Trophoblast cell (in vitro differentiated cells and primary cell): Measurements from ENCODE around the gene FAM83B.
A peak's percentile ranks its signal among the peaks of the same experiment; 100 is the strongest.

Source experiments
- DNase-seq, 2 donors: peaks; one replicate each; pipeline ENCODE4 v3.0.0-alpha.2; 2016
- H2AFZ ChIP-seq: 2 replicates; pipeline ENCODE4 v1.6.1; 2013; ENCODE audit warnings: low read length, moderate library complexity, mild to moderate bottlenecking; ENCODE audit not compliant: insufficient read depth, poor library complexity
- H2AK5ac ChIP-seq: 2 replicates; pipeline ENCODE4 v1.6.1; 2013; ENCODE audit warnings: mild to moderate bottlenecking, low read length
- H2BK120ac ChIP-seq: 2 replicates; pipeline ENCODE4 v1.6.1; 2013; ENCODE audit warnings: low read length, mild to moderate bottlenecking, moderate library complexity; ENCODE audit not compliant: insufficient read depth, poor library complexity
- H2BK12ac ChIP-seq: 2 replicates; pipeline ENCODE4 v1.6.1; 2013; ENCODE audit warnings: mild to moderate bottlenecking, low read length, moderate library complexity
- H2BK5ac ChIP-seq: 2 replicates; pipeline ENCODE4 v1.6.1; 2013; ENCODE audit warnings: low read length, low read depth, moderate library complexity, mild to moderate bottlenecking; ENCODE audit not compliant: poor library complexity
- H3K14ac ChIP-seq: 2 replicates; pipeline ENCODE4 v1.6.1; 2013; ENCODE audit warnings: mild to moderate bottlenecking, low read length
- H3K18ac ChIP-seq: 2 replicates; pipeline ENCODE4 v1.6.1; 2013; ENCODE audit warnings: mild to moderate bottlenecking, low read length
- H3K23ac ChIP-seq: 2 replicates; pipeline ENCODE4 v1.6.1; 2013; ENCODE audit warnings: low read length
- H3K27ac ChIP-seq: 2 replicates; pipeline ENCODE4 v1.5.1; 2013; ENCODE audit warnings: low read depth, mild to moderate bottlenecking, inconsistent platforms, low read length, moderate library complexity
- H3K27me3 ChIP-seq: 2 replicates; pipeline ENCODE4 v1.6.1; 2013; ENCODE audit warnings: inconsistent platforms, mild to moderate bottlenecking, low read length, moderate library complexity; ENCODE audit not compliant: insufficient read depth
- H3K36me3 ChIP-seq, 2 experiments: 1 replicate in 1 of 2; 2 replicates in 1 of 2; pipeline ENCODE4 v1.6.1; 2013; ENCODE audit warnings: low read length in 2 of 2, mild to moderate bottlenecking in 2 of 2, moderate library complexity in 1 of 2; ENCODE audit not compliant: insufficient read depth in 2 of 2, control insufficient read depth in 1 of 2
- H3K4ac ChIP-seq: 2 replicates; pipeline ENCODE4 v1.6.1; 2013; ENCODE audit warnings: low read depth, mild to moderate bottlenecking, low read length, moderate library complexity
- H3K4me1 ChIP-seq, 2 experiments: 1 replicate in 1 of 2; 2 replicates in 1 of 2; pipeline ENCODE4 v1.6.1; 2013; ENCODE audit warnings: low read length in 2 of 2, mild to moderate bottlenecking in 2 of 2, moderate library complexity in 1 of 2; ENCODE audit not compliant: insufficient read depth in 2 of 2, control insufficient read depth in 1 of 2
- H3K4me2 ChIP-seq: 2 replicates; pipeline ENCODE4 v1.6.1; 2013; ENCODE audit warnings: inconsistent platforms, mild to moderate bottlenecking, low read length, moderate library complexity
- H3K4me3 ChIP-seq: 2 replicates; pipeline ENCODE4 v1.5.1; 2013; ENCODE audit warnings: mild to moderate bottlenecking, low read depth, low read length, inconsistent platforms
- H3K79me1 ChIP-seq: one replicate; pipeline ENCODE4 v1.6.1; 2013; ENCODE audit warnings: low read length
- H3K79me2 ChIP-seq: 2 replicates; pipeline ENCODE4 v1.6.1; 2013; ENCODE audit warnings: low read length, mild to moderate bottlenecking; ENCODE audit not compliant: control insufficient read depth, insufficient read depth, poor library complexity
- H3K9ac ChIP-seq: 2 replicates; pipeline ENCODE4 v1.6.1; 2013; ENCODE audit warnings: mild to moderate bottlenecking, low read length
- H3K9me3 ChIP-seq: 2 replicates; pipeline ENCODE4 v1.6.1; 2013; ENCODE audit warnings: low read depth, mild to moderate bottlenecking, control low read depth, inconsistent platforms, low read length; ENCODE audit not compliant: insufficient read depth
- H4K12ac ChIP-seq: 2 replicates; pipeline ENCODE4 v1.6.1; 2013; ENCODE audit warnings: low read depth, mild to moderate bottlenecking, low read length, moderate library complexity
- H4K8ac ChIP-seq: 2 replicates; pipeline ENCODE4 v1.6.1; 2013; ENCODE audit warnings: low read depth, mild to moderate bottlenecking, low read length, moderate library complexity
- H4K91ac ChIP-seq: one replicate; pipeline ENCODE4 v1.6.1; 2013; ENCODE audit warnings: low read depth, mild to moderate bottlenecking, low read length, moderate library complexity
- WGBS: extraction: QIAGEN DNeasy Blood & Tissue Kit; methylation state at CpG from one replicate; pipeline ENCODE4 v1.1.7; 2013; ENCODE audit warnings: missing lambda C conversion rate; ENCODE audit not compliant: insufficient read length, insufficient coverage; ENCODE audit errors: extremely low coverage; 5-methylcytosine and 5-hydroxymethylcytosine counted together

The FAM83B gene

DNA sequence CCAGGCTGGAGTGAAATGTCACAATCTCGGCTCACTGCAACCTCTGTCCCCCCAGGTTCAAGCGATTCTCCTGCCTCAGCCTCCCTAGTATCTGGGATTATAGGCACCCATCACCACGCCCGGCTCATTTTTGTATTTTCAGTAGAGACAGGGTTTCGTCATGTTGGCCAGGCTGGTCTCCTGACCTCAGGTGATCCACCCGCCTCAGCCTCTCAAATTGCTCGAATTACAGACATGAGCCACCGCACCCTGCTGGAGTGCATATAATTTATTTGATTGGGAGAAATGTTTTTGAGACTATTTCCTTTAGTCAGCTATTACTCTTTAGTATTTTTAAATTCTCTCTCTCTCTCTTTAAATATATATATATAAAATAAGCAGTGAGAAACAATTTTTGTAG lies 29.8 kb downstream of the FAM83B start:
- H2AK5ac ChIP-seq: no peak overlapping the region
- no peaks in the 10 kb centered on the region for H3K36me3 ChIP-seq
- no peak overlapping the region for H3K27ac ChIP-seq
- H4K91ac ChIP-seq: peak overlapping the region; percentile 18
- H2BK12ac ChIP-seq: no peak overlapping the region
- H2BK120ac ChIP-seq: no peak overlapping the region
- no CpG with 5 or more reads among the region's 8 CpGs for WGBS
- no peak overlapping the region for H3K4me3 ChIP-seq
- no peak overlapping the region for H3K4me2 ChIP-seq
- H3K4me1 ChIP-seq: peaks cover 3 to 5% of the 10 kb centered on the region in 2 experiments
- no peak overlapping the region for H3K23ac ChIP-seq
- H2AFZ ChIP-seq: no peak overlapping the region
- H3K27me3 ChIP-seq: no peaks in the 10 kb centered on the region
- H3K9me3 ChIP-seq: no peaks in the 10 kb centered on the region
- H4K8ac ChIP-seq: no peak overlapping the region
- H3K79me2 ChIP-seq: no peaks in the 10 kb centered on the region
- H3K4ac ChIP-seq: no peak overlapping the region
- H3K79me1 ChIP-seq: peaks cover 7% of the 10 kb centered on the region
- H2BK5ac ChIP-seq: no peak overlapping the region
- peak; percentile 71 to 78 for DNase-seq
- no peak overlapping the region for H4K12ac ChIP-seq
- no peak overlapping the region for H3K9ac ChIP-seq
- H3K14ac ChIP-seq: no peak overlapping the region
- no peak overlapping the region for H3K18ac ChIP-seq

DNA sequence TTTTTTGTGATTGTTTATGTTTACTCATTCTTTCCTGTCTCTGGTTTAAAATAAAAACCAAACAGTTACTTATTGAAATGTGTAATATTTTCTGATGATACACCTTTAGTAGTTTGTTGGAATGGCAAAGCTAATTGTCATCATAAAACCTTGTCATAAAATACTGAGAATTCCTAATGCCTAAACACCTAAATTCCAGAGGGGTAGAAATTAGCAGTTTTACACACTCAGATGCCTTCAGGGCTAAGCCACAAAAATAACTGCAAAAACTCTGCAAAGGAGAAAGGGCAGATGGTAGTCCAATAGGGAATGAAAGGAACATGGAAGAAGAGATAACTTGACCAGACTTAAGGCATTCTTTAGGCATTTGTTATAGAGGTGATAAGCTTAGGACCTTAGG lies 30.3 kb downstream of the FAM83B start:
- no peak overlapping the region for H3K23ac ChIP-seq

DNA sequence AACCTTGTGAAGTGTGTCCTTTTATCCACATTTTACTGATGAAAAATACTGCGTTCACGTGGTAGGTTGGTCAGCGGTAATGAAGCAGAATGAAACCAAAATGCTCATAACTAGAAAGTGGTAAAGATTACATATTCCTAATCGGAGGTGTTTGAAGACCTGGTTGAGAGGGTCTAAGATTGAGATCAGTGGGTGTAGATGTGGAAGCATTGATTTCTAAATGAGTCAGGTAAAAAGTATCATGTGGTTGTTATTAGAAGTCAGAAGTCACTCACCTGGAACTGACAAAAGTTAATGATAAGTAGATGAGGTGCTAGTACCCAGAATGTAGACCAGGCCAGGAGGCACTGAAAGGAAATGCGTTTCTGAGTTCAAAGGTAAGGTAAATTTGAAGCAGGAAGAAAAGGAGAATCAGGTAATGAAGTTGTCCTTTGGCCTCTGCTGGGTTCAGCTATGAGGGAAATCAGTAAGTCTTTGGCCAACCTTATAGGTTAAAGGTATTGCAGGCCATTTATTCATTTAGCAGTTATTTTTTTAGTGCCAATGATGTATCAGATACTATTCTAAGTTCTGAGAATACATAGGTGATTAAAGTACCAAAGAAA lies 31.2 kb downstream of the FAM83B start:
- H3K4ac ChIP-seq: no peak overlapping the region
- H3K4me3 ChIP-seq: no peak overlapping the region
- no peaks in the 10 kb centered on the region for H3K9me3 ChIP-seq
- no peaks in the 10 kb centered on the region for H3K27me3 ChIP-seq
- no peak overlapping the region for H2AFZ ChIP-seq
- peak overlapping the region; percentile 33 for H3K23ac ChIP-seq
- H3K18ac ChIP-seq: no peak overlapping the region
- H2BK12ac ChIP-seq: no peak overlapping the region
- peaks cover 3% of the 10 kb centered on the region for H3K79me2 ChIP-seq
- H3K4me2 ChIP-seq: no peak overlapping the region
- no peak overlapping the region for H2AK5ac ChIP-seq
- no CpG with 5 or more reads among the region's 5 CpGs for WGBS
- no peak overlapping the region for H4K12ac ChIP-seq
- H3K9ac ChIP-seq: no peak overlapping the region
- peaks cover 7% of the 10 kb centered on the region for H3K79me1 ChIP-seq
- H4K91ac ChIP-seq: no peak overlapping the region
- H3K36me3 ChIP-seq: peaks cover 0 to 2% of the 10 kb centered on the region in 2 experiments
- peaks cover 5 to 6% of the 10 kb centered on the region in 2 experiments for H3K4me1 ChIP-seq
- H4K8ac ChIP-seq: no peak overlapping the region
- no peak for DNase-seq
- no peak overlapping the region for H3K27ac ChIP-seq
- H2BK120ac ChIP-seq: no peak overlapping the region
- H2BK5ac ChIP-seq: no peak overlapping the region
- no peak overlapping the region for H3K14ac ChIP-seq

More for the DNA sequence above, 30.3 kb downstream of the FAM83B start:
- Histone ChIP-seq H2BK120ac (no peak overlapping the region), H4K12ac (no peak overlapping the region), H3K9me3 (no peaks in the 10 kb centered on the region), H2AK5ac (no peak overlapping the region), H4K8ac (no peak overlapping the region), H3K4me1 (peaks cover 3 to 5% of the 10 kb centered on the region in 2 experiments), H3K4me3 (no peak overlapping the region), H2AFZ (no peak overlapping the region), H2BK5ac (no peak overlapping the region), H3K27me3 (no peaks in the 10 kb centered on the region), H2BK12ac (no peak overlapping the region), H3K4ac (no peak overlapping the region), H3K18ac (no peak overlapping the region), H3K79me1 (peaks cover 7% of the 10 kb centered on the region), H3K36me3 (peaks cover 0 to 2% of the 10 kb centered on the region in 2 experiments), H3K4me2 (no peak overlapping the region), H3K79me2 (no peaks in the 10 kb centered on the region), H3K9ac (no peak overlapping the region), H3K14ac (no peak overlapping the region), H3K27ac (no peak overlapping the region), H4K91ac (no peak overlapping the region)
- peak; percentile 61 to 87 for DNase-seq

DNA sequence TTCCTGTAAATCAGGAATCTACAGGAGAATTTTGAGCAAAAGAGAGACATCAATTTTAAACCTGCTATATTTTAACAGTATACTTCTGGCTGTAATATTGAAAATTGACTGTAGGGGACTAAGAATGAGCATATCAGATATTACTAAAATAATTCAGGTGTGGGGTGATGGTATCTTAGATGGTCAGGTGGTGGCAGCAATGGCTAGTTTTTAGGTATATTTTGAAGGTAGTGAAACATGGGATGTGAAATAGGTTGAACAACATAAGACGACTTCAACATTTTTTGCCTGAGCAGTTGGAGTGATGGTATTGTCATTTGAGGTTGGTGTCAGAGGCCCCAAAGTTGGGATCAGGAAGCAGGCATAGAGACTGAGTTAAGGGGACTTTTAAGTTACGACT lies 32.1 kb downstream of the FAM83B start:
- no peaks in the 10 kb centered on the region for H3K27me3 ChIP-seq
- peak in 1 of 2 donors; percentile 6 for DNase-seq
- no peak overlapping the region for H3K27ac ChIP-seq
- peak overlapping the region; percentile 17 for H3K18ac ChIP-seq
- no peak overlapping the region for H2AK5ac ChIP-seq
- no peak overlapping the region for H3K14ac ChIP-seq
- peak overlapping the region; percentile 38 for H2BK120ac ChIP-seq
- no peak overlapping the region for H3K23ac ChIP-seq
- no peak overlapping the region for H2BK12ac ChIP-seq
- H4K91ac ChIP-seq: peak overlapping the region; percentile 62
- H3K4me3 ChIP-seq: no peak overlapping the region
- H4K12ac ChIP-seq: no peak overlapping the region
- no peaks in the 10 kb centered on the region for H3K9me3 ChIP-seq
- no CpG with 5 or more reads among the region's 2 CpGs for WGBS
- peaks cover 5 to 6% of the 10 kb centered on the region in 2 experiments for H3K4me1 ChIP-seq
- no peak overlapping the region for H3K4ac ChIP-seq
- peaks cover 0 to 2% of the 10 kb centered on the region in 2 experiments for H3K36me3 ChIP-seq
- H2AFZ ChIP-seq: no peak overlapping the region
- no peak overlapping the region for H4K8ac ChIP-seq
- H3K79me1 ChIP-seq: peaks cover 7% of the 10 kb centered on the region
- no peak overlapping the region for H2BK5ac ChIP-seq
- H3K9ac ChIP-seq: no peak overlapping the region
- H3K79me2 ChIP-seq: peaks cover 3% of the 10 kb centered on the region
- H3K4me2 ChIP-seq: no peak overlapping the region
